GM12801 (cell line): ENCODE results near the gene FAM222A.

Source experiments
- CTCF ChIP-seq: IDR thresholded peaks from one replicate; pipeline ENCODE4 v1.5.1; 2011; ENCODE audit warnings: control low read depth; ENCODE audit not compliant: insufficient read length; ENCODE audit errors: extremely low read depth

FAM222A gene

GRCh38 chr12:109702111-109702841 lies 11.3 kb upstream of the FAM222A start:
- no peak for TF ChIP-seq CTCF

GRCh38 chr12:109703684-109704083 lies 9.9 kb upstream of the FAM222A start:
- no peak for TF ChIP-seq CTCF

- no peak for TF ChIP-seq CTCF
Measured at GRCh38 chr12:109704371-109705098, 9.1 kb upstream of the FAM222A start.

- TF ChIP-seq CTCF: no peak
Measured at GRCh38 chr12:109705291-109705690, 8.3 kb upstream of the FAM222A start.

GRCh38 chr12:109706398-109706746 lies 7.3 kb upstream of the FAM222A start:
- TF ChIP-seq CTCF: no peak

- TF ChIP-seq CTCF: no peak
Measured at GRCh38 chr12:109706747-109707469, 6.7 kb upstream of the FAM222A start.

- TF ChIP-seq CTCF: no peak
Measured at GRCh38 chr12:109707470-109707821, 6.2 kb upstream of the FAM222A start.
